Measurements from ENCODE around the gene AP1S1. TPM values are rescaled to one million over a fixed set of nuclear protein-coding genes. Genes with fewer than 3 reads are reported as not detected.

Gene AP1S1
- total and polyA plus RNA-seq, 4 donors = 42.7 to 74.7 (median 60.9) TPM

DNA sequence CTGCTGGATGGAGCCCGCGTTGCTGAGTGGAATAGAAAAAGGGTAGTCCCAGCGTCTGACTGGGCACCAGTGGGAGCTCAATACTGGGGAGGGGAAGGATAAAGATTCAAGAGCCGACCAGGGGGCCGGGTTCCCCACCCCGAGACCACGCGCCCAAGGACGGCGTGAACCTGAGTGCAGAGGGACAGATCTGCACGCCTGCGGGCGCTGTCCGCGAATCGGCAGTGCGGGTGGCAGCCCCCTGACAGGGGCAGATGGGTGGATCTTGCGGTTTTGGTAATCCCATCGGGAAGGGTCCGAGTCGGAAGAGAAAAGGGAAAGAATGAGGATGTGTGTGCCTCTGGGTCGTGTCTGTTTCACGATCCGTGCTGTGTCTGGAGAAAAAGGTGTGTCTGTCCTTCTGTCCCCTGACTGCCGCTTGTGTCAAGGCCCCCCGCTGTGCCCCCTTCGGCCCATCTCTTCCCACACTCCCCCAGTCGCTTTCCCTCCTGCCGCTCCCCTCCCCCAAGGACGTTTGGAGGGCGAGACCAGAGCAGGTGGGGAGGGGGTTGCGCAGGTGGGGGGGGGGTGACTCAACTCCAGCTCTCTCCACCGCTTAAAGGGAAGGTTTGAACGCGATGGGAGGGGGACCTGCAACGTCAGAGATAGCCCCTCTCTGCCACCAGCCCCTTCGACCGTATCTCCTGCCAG is 11.8 kb downstream of the AP1S1 start:
- H3K36me3 ChIP-seq (ENCODE audit: control insufficient read depth in 4 of 4, insufficient read depth in 4 of 4, low read length in 4 of 4) = peaks cover 0 to 4% (median 0%) of the 10 kb centered on the region in 4 donors
- H3K4me3 ChIP-seq = no peak overlapping the region
- no peak overlapping the region for H3K27ac ChIP-seq (ENCODE audit: low read depth in 1 of 2, low read length in 1 of 2)
- peaks cover 0 to 9% (median 0%) of the 10 kb centered on the region in 4 donors for H3K9me3 ChIP-seq (ENCODE audit: control insufficient read depth in 4 of 4, insufficient read depth in 3 of 4, low read length in 3 of 4)
- DNase-seq (no peak), ATAC-seq (ENCODE audit: insufficient read depth, low FRiP score) (no peak)
- H3K4me1 ChIP-seq (ENCODE audit: control insufficient read depth in 5 of 5, insufficient read depth in 5 of 5, low read length in 5 of 5) = peaks cover 0 to 37% (median 11%) of the 10 kb centered on the region in 5 donors
- peaks cover 8 to 64% (median 59%) of the 10 kb centered on the region in 3 donors for H3K27me3 ChIP-seq (ENCODE audit: control insufficient read depth in 3 of 3, insufficient read depth in 3 of 3, low read length in 2 of 3)
- H3K9ac ChIP-seq (ENCODE audit: insufficient read depth in 1 of 2, low read length in 2 of 2) = no peak overlapping the region
- 1 to 2% methylated on average over 36 to 38 of the region's 38 CpGs for WGBS, 2 donors
- TF ChIP-seq, protein P1, sequence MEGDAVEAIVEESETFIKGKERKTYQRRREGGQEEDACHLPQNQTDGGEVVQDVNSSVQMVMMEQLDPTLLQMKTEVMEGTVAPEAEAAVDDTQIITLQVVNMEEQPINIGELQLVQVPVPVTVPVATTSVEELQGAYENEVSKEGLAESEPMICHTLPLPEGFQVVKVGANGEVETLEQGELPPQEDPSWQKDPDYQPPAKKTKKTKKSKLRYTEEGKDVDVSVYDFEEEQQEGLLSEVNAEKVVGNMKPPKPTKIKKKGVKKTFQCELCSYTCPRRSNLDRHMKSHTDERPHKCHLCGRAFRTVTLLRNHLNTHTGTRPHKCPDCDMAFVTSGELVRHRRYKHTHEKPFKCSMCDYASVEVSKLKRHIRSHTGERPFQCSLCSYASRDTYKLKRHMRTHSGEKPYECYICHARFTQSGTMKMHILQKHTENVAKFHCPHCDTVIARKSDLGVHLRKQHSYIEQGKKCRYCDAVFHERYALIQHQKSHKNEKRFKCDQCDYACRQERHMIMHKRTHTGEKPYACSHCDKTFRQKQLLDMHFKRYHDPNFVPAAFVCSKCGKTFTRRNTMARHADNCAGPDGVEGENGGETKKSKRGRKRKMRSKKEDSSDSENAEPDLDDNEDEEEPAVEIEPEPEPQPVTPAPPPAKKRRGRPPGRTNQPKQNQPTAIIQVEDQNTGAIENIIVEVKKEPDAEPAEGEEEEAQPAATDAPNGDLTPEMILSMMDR (IDR thresholded peaks at IDR 0.05; ENCODE audit: control extremely low read depth, extremely low read depth) = no peak

DNA sequence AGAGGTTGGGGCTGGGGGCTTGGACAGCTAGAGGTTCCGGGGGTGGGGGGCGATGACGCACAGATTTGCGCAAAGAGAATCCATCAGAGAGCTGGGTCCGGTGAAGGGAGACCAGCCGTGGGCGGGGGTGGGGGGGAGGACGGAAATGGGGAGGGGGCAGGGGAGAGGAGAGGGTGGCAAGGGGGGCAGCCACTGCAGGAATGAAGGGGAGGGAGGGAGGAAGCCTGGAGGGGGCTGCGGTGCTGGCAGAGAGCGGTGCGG is 12.3 kb downstream of the AP1S1 start:
- H3K36me3 ChIP-seq (ENCODE audit: control insufficient read depth in 4 of 4, insufficient read depth in 4 of 4, low read length in 4 of 4) = peaks cover 0 to 1% (median 0%) of the 10 kb centered on the region in 4 donors
- no peak for ATAC-seq (ENCODE audit: insufficient read depth, low FRiP score)
- 1 to 4% methylated on average over 11 of the region's 11 CpGs for WGBS, 2 donors
- TF ChIP-seq, protein P1 (IDR thresholded peaks at IDR 0.05; ENCODE audit: control extremely low read depth, extremely low read depth) = no peak
- peaks cover 0 to 8% (median 0%) of the 10 kb centered on the region in 4 donors for H3K9me3 ChIP-seq (ENCODE audit: control insufficient read depth in 4 of 4, insufficient read depth in 3 of 4, low read length in 3 of 4)
- peaks cover 12 to 68% (median 61%) of the 10 kb centered on the region in 3 donors for H3K27me3 ChIP-seq (ENCODE audit: control insufficient read depth in 3 of 3, insufficient read depth in 3 of 3, low read length in 2 of 3)
- DNase-seq = no peak
- no peak overlapping the region for H3K4me3 ChIP-seq
- no peak overlapping the region for H3K9ac ChIP-seq (ENCODE audit: insufficient read depth in 1 of 2, low read length in 2 of 2)
- peaks cover 0 to 37% (median 9%) of the 10 kb centered on the region in 5 donors for H3K4me1 ChIP-seq (ENCODE audit: control insufficient read depth in 5 of 5, insufficient read depth in 5 of 5, low read length in 5 of 5)
- no peak overlapping the region for H3K27ac ChIP-seq (ENCODE audit: low read depth in 1 of 2, low read length in 1 of 2)

DNA sequence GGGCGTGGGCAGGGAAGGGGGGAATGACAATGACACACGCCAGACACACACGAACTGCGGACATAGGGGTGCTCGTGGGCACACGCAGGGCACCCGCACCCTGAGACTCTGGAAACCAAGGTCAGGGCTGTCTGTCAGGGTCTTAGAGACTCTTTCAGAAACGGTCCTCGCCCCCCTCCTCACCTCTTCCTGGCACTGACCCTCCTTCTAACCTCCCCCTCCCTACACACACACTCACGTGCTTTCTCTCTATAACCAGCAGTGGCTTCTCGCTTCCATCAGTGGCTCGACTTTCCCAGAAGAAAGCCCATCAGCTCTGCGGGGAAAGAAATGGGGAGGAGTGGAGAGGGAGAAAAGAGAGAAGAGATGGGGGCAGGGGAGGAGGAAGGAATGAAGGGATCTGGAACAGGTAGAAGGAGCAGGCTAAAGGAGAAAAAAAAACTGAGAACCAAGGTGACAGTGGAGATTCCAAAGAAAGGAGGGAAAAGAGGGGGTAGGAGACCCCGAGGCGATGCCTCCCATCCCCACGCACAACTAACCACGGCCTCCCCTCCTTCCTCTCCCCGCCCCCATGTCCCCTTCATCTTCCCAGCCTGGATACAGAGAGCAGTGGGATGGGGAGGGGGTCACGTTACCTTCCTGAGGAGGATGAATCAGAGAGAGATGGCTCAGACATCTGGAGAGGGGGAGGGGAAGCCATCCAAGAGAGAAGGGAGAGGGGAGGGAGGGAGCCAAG is 12.8 kb downstream of the AP1S1 start:
- DNase-seq = no peak
- WGBS, 2 donors = 2 to 3% methylated on average over 14 to 19 of the region's 19 CpGs
- H3K4me1 ChIP-seq (ENCODE audit: control insufficient read depth in 5 of 5, insufficient read depth in 5 of 5, low read length in 5 of 5) = peaks cover 0 to 39% (median 8%) of the 10 kb centered on the region in 5 donors

More for the DNA sequence above, 12.8 kb downstream of the AP1S1 start:
- H3K27me3 ChIP-seq (ENCODE audit: control insufficient read depth in 3 of 3, insufficient read depth in 3 of 3, low read length in 2 of 3) = peaks cover 16 to 73% (median 64%) of the 10 kb centered on the region in 3 donors
- H3K36me3 ChIP-seq (ENCODE audit: control insufficient read depth in 4 of 4, insufficient read depth in 4 of 4, low read length in 4 of 4) = no peaks in the 10 kb centered on the region
- no peak overlapping the region for H3K4me3 ChIP-seq
- H3K9me3 ChIP-seq (ENCODE audit: control insufficient read depth in 4 of 4, insufficient read depth in 3 of 4, low read length in 3 of 4) = peaks cover 0 to 8% (median 0%) of the 10 kb centered on the region in 4 donors
- no peak for ATAC-seq (ENCODE audit: insufficient read depth, low FRiP score)
- TF ChIP-seq, protein P1 (IDR thresholded peaks at IDR 0.05; ENCODE audit: control extremely low read depth, extremely low read depth) = no peak
- no peak overlapping the region for H3K27ac ChIP-seq (ENCODE audit: low read depth in 1 of 2, low read length in 1 of 2)
- H3K9ac ChIP-seq (ENCODE audit: insufficient read depth in 1 of 2, low read length in 2 of 2) = no peak overlapping the region

All from lung (tissue), 12 donors.